HEK293 (cell line): Measurements from ENCODE around the gene TMEM238L.

Experiments used
- CTCF ChIA-PET: fragments of 350-600 bp; formaldehyde crosslinking; extraction: SDS; loops from one replicate; lab custom pipeline; 2021; ENCODE audit warnings: antibody characterized with exemption; lab: Yijun Ruan, JAX
- POLR2A ChIA-PET: fragments of 300-600 bp; formaldehyde crosslinking; extraction: SDS; loops from one replicate; lab custom pipeline; 2020; ENCODE audit warnings: antibody characterized with exemption, inconsistent platforms; lab: Yijun Ruan, JAX
- H3K27ac ChIP-seq: fragments of 200-500 bp; sonication (Bioruptor generic); 2 replicates; pipeline ENCODE4 v1.5.1; 2014; ENCODE audit warnings: low read depth, low read length, control low read depth, inconsistent platforms; ENCODE audit errors: extremely low read depth
- H3K36me3 ChIP-seq, 2 experiments: fragments of 200-500 bp in 1 of 2; sonication (Bioruptor generic) in 1 of 2; 1 replicate in 1 of 2; 2 replicates in 1 of 2; pipeline ENCODE4 v1.5.1; 2014 to 2017; ENCODE audit warnings: inconsistent platforms in 2 of 2, low read length in 2 of 2; ENCODE audit not compliant: control insufficient read depth in 2 of 2, insufficient read depth in 1 of 2
- H3K4me1 ChIP-seq: fragments of 200-500 bp; sonication (Bioruptor generic); 2 replicates; pipeline ENCODE4 v1.5.1; 2014; ENCODE audit warnings: mild to moderate bottlenecking, low read length, inconsistent platforms; ENCODE audit not compliant: control insufficient read depth, insufficient read depth
- H3K4me3 ChIP-seq: 2 replicates; pipeline ENCODE4 v1.5.1; 2011; ENCODE audit warnings: low read depth, mild to moderate bottlenecking, control low read depth, low read length, moderate library complexity
- H3K9me3 ChIP-seq: fragments of 200-500 bp; sonication (Bioruptor generic); 2 replicates; pipeline ENCODE4 v1.5.1; 2014; ENCODE audit warnings: low read depth, low read length, inconsistent platforms; ENCODE audit not compliant: control insufficient read depth, insufficient read depth
- AEBP2 ChIP-seq: fragments of 450-650 bp; formaldehyde crosslinking; IDR thresholded peaks from 2 replicates; pipeline ENCODE4 v1.5.1; 2016; ENCODE audit warnings: missing biosample characterization, missing genetic modification characterization, borderline replicate concordance
- BCL6B ChIP-seq: fragments of 450-650 bp; formaldehyde crosslinking; IDR thresholded peaks from 2 replicates; pipeline ENCODE4 v1.5.1; 2017; ENCODE audit warnings: missing biosample characterization, missing genetic modification characterization
- CTCF ChIP-seq: fragments of 450-650 bp; formaldehyde crosslinking; IDR thresholded peaks from 2 replicates; pipeline ENCODE4 v1.5.1; 2016; ENCODE audit warnings: missing biosample characterization, missing genetic modification characterization
- HOXC10 ChIP-seq: sonication (generic); formaldehyde crosslinking; IDR thresholded peaks from 2 replicates; pipeline ENCODE4 v1.8.1; 2023; ENCODE audit warnings: mild to moderate bottlenecking, missing genetic modification reagents
- TCF7L2 ChIP-seq: IDR thresholded peaks from 2 replicates; pipeline ENCODE4 v1.6.1; 2011; ENCODE audit warnings: low read depth, mild to moderate bottlenecking, inconsistent platforms, low read length, moderate library complexity, borderline replicate concordance
- ZBTB26 ChIP-seq: fragments of 450-650 bp; formaldehyde crosslinking; optimal IDR thresholded peaks from 2 replicates; pipeline ENCODE3; 2016; ENCODE audit warnings: missing biosample characterization, mild to moderate bottlenecking, missing genetic modification characterization
- ZBTB8A ChIP-seq: fragments of 450-650 bp; formaldehyde crosslinking; IDR thresholded peaks from 2 replicates; pipeline ENCODE4 v1.5.1; 2016; ENCODE audit warnings: missing biosample characterization, missing genetic modification characterization
- ZNF148 ChIP-seq: fragments of 450-650 bp; formaldehyde crosslinking; IDR thresholded peaks from 2 replicates; pipeline ENCODE4 v1.5.0; 2017; ENCODE audit warnings: missing biosample characterization, missing genetic modification characterization, borderline replicate concordance
- ZNF354C ChIP-seq: fragments of 450-650 bp; formaldehyde crosslinking; IDR thresholded peaks from 2 replicates; pipeline ENCODE4 v1.5.1; 2016; ENCODE audit warnings: missing biosample characterization, missing genetic modification characterization, low read depth, borderline replicate concordance
- ZNF416 ChIP-seq: fragments of 450-650 bp; formaldehyde crosslinking; IDR thresholded peaks from 2 replicates; pipeline ENCODE4 v1.5.1; 2016; ENCODE audit warnings: missing biosample characterization, missing genetic modification characterization
- ZNF48 ChIP-seq: fragments of 450-650 bp; formaldehyde crosslinking; IDR thresholded peaks from 2 replicates; pipeline ENCODE4 v1.5.1; 2016; ENCODE audit warnings: missing biosample characterization, missing genetic modification characterization
- ZNF510 ChIP-seq: fragments of 450-650 bp; formaldehyde crosslinking; IDR thresholded peaks from 2 replicates; pipeline ENCODE4 v1.5.1; 2018; ENCODE audit warnings: mild to moderate bottlenecking, missing genetic modification characterization, missing biosample characterization; ENCODE audit not compliant: insufficient replicate concordance
- ZNF555 ChIP-seq: fragments of 450-650 bp; formaldehyde crosslinking; conservative IDR thresholded peaks from 2 replicates; pipeline ENCODE4 v1.5.1; 2017; ENCODE audit warnings: missing biosample characterization, mild to moderate bottlenecking, missing genetic modification characterization, inconsistent platforms
- ZNF560 ChIP-seq: fragments of 450-650 bp; formaldehyde crosslinking; IDR thresholded peaks from 2 replicates; pipeline ENCODE4 v1.5.1; 2017; ENCODE audit warnings: missing biosample characterization, missing genetic modification characterization, borderline replicate concordance
- ZNF585B ChIP-seq: fragments of 450-650 bp; formaldehyde crosslinking; IDR thresholded peaks from 2 replicates; pipeline ENCODE4 v1.5.1; 2016; ENCODE audit warnings: missing biosample characterization, missing genetic modification characterization
- ZNF624 ChIP-seq: fragments of 450-650 bp; formaldehyde crosslinking; IDR thresholded peaks from 2 replicates; pipeline ENCODE4 v1.5.1; 2017; ENCODE audit warnings: missing biosample characterization, missing genetic modification characterization

Gene TMEM238L

GRCh38 chr17:10836145-10836544 lies 32.2 kb upstream of the TMEM238L start (continued):
- no peak for TF ChIP-seq AEBP2 (tag by site-specific recombination)
- TF ChIP-seq ZNF416 (tag by site-specific recombination): no peak
- TF ChIP-seq ZNF624: no peak
- TF ChIP-seq ZNF585B: no peak
- TF ChIP-seq ZBTB26 (tag by site-specific recombination): no peak
- no peak for TF ChIP-seq ZNF354C (tag by site-specific recombination)
- TF ChIP-seq HOXC10 (CRISPR knock-in tag): no peak
- no peak for TF ChIP-seq ZNF510 (tag by site-specific recombination)
- TF ChIP-seq TCF7L2: no peak

GRCh38 chr17:10831696-10832095 lies 27.8 kb upstream of the TMEM238L start:
- ChIA-PET POLR2A (no interaction called here), CTCF (interaction anchor here (0.6 to 1.1 kb wide), 4 partner anchors 9 to 242 kb away, joined by 3 to 4 read pairs (median 4); no protein-coding TSS in a partner anchor)
- Histone ChIP-seq H3K4me3 (no peak overlapping the region), H3K4me1 (no peaks in the 10 kb centered on the region), H3K36me3 (no peaks in the 10 kb centered on the region), H3K9me3 (no peaks in the 10 kb centered on the region), H3K27ac (no peak overlapping the region)
- TF ChIP-seq ZBTB8A (tag by site-specific recombination) (no peak), ZNF48 (tag by site-specific recombination) (no peak), BCL6B (tag by site-specific recombination) (no peak), ZNF555 (no peak), ZNF148 (tag by site-specific recombination) (no peak), ZNF560 (tag by site-specific recombination) (no peak), CTCF (tag by site-specific recombination) (no peak)
